GDM1 (cell line): ENCODE results near the gene ENTPD7.
"Not testable (repeated sequence)": the region's sequence is repeated elsewhere in the genome, so short reads cannot be mapped to it uniquely, and the experiment has no call there.

Experiments used
- DNase-seq: peaks from one replicate; lab custom pipeline; 2025; lab: John Stamatoyannopoulos, UW

ENTPD7 gene

GRCh38 chr10:99689461-99689860 lies 30.2 kb downstream of the ENTPD7 start:
- DNase-seq = no peak

GRCh38 chr10:99693933-99694583 lies 34.7 kb downstream of the ENTPD7 start:
- no peak for DNase-seq

- DNase-seq = no peak
Observed at GRCh38 chr10:99695761-99696160, 36.5 kb downstream of the ENTPD7 start.

- DNase-seq = no peak
Observed at GRCh38 chr10:99698504-99699080, 39.3 kb downstream of the ENTPD7 start.

- DNase-seq = no peak
Observed at GRCh38 chr10:99700649-99701048, 41.3 kb downstream of the ENTPD7 start.

- no peak for DNase-seq
Observed at GRCh38 chr10:99708428-99709012, 49.2 kb downstream of the ENTPD7 start.

- no peak for DNase-seq
Observed at GRCh38 chr10:99709480-99710229, 50.3 kb downstream of the ENTPD7 start.

- peak; percentile 38 for DNase-seq
Observed at GRCh38 chr10:99711129-99711719, 51.9 kb downstream of the ENTPD7 start.

- no peak for DNase-seq
Observed at GRCh38 chr10:99714446-99714845, 55.1 kb downstream of the ENTPD7 start.

- no peak for DNase-seq
Observed at GRCh38 chr10:99720387-99720786, 61.1 kb downstream of the ENTPD7 start.

- DNase-seq = no peak
Observed at GRCh38 chr10:99730026-99730425, 70.7 kb downstream of the ENTPD7 start.

- no peak for DNase-seq
Observed at GRCh38 chr10:99731306-99732032, 72.2 kb downstream of the ENTPD7 start.

GRCh38 chr10:99732033-99732842 lies 72.9 kb downstream of the ENTPD7 start, which contains the start of the genes COX15 and CUTC:
COX15 (minus strand) TSS chr10:99732127; CDS start chr10:99732049, 78 bp downstream.
CUTC (plus strand) TSS chr10:99732234; CDS start chr10:99732349, 115 bp downstream.
- peak; percentile 92 for DNase-seq

GRCh38 chr10:99733366-99733765 lies 74.1 kb downstream of the ENTPD7 start:
- DNase-seq = no peak

- not testable (repeated sequence) for DNase-seq
Observed at GRCh38 chr10:99734111-99734510, 74.8 kb downstream of the ENTPD7 start.

- DNase-seq = no peak
Observed at GRCh38 chr10:99740260-99740659, 81.0 kb downstream of the ENTPD7 start.

- no peak for DNase-seq
Observed at GRCh38 chr10:99740933-99741559, 81.7 kb downstream of the ENTPD7 start.

GRCh38 chr10:99742254-99742653 lies 82.9 kb downstream of the ENTPD7 start:
- no peak for DNase-seq

GRCh38 chr10:99742701-99743100 lies 83.4 kb downstream of the ENTPD7 start:
- no peak for DNase-seq

GRCh38 chr10:99743841-99744240 lies 84.5 kb downstream of the ENTPD7 start:
- no peak for DNase-seq
